Activated naive CD4-positive, alpha-beta T cell treated with anti-CD3 and anti-CD28 coated beads, Interleukin-2, amount 50 U/mL, for 24 hours (primary cell): ENCODE results near the gene ACOT7.

ENCODE experiments used
- H3K27ac Mint-ChIP-seq: one replicate; pipeline ENCODE4 v1.8.0; 2021; ENCODE audit warnings: mild to moderate bottlenecking, mixed read lengths
- H3K27me3 Mint-ChIP-seq: one replicate; pipeline ENCODE4 v1.8.0; 2021; ENCODE audit warnings: mixed read lengths
- H3K36me3 Mint-ChIP-seq: one replicate; pipeline ENCODE4 v1.8.0; 2021; ENCODE audit warnings: mixed read lengths
- H3K4me1 Mint-ChIP-seq: one replicate; pipeline ENCODE4 v1.8.0; 2021; ENCODE audit warnings: mixed read lengths
- H3K4me3 Mint-ChIP-seq: one replicate; pipeline ENCODE4 v1.8.0; 2021; ENCODE audit warnings: mild to moderate bottlenecking, mixed read lengths
- H3K9me3 Mint-ChIP-seq: one replicate; pipeline ENCODE4 v1.8.0; 2021; ENCODE audit warnings: mixed read lengths

Gene ACOT7

DNA sequence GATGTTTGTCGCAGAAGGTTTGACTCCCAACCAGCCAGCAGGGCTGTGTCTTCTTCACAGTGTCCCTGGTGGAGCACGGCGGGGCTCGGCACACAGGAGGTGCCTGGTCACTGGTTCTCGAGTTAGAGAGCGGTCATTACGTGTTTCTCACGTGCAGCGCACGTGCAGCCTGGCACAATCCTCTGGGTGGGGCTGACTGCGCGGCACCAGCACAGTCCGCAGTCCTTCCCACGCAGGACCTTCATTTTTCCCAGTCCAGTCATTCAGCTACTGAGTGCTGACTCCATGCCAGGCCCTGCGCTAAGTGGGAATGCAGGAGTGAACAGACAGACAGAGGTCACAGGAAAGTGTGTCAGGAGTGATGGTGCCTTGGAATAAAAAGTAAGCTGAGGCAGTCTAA, 86.5 kb downstream of the ACOT7 start:
- no peak overlapping the region for H3K27ac Mint-ChIP-seq
- H3K4me3 Mint-ChIP-seq, result no peak overlapping the region
- H3K9me3 Mint-ChIP-seq, result no peaks in the 10 kb centered on the region
- no peaks in the 10 kb centered on the region for H3K36me3 Mint-ChIP-seq
- no peaks in the 10 kb centered on the region for H3K4me1 Mint-ChIP-seq
- H3K27me3 Mint-ChIP-seq, result no peaks in the 10 kb centered on the region

- no peak overlapping the region for H3K4me3 Mint-ChIP-seq
- H3K9me3 Mint-ChIP-seq, result no peaks in the 10 kb centered on the region
- H3K36me3 Mint-ChIP-seq, result no peaks in the 10 kb centered on the region
- no peak overlapping the region for H3K27ac Mint-ChIP-seq
- no peaks in the 10 kb centered on the region for H3K4me1 Mint-ChIP-seq
- no peaks in the 10 kb centered on the region for H3K27me3 Mint-ChIP-seq
Measured at GRCh38 chr1:6303397-6304012, 90.1 kb downstream of the ACOT7 start.

DNA sequence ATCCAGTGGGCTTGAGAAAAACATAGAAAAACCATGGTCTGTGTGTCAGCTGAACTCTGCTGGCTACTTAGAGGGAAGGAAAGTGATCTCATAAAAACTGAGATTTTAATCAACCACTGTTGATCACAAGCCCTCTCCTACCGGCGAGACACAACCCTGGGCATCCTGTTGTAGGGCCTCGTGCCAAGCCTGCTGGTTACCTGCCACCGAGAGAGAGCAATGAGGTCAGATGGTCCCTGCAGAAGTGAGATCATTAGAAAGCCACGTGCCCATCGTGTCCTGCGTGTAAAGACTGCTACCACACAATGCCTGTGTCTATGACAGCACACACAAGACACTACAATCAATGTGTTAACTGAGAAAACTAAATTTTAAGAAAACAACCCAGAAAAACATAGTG, 91.0 kb downstream of the ACOT7 start:
- Mint-ChIP-seq H3K36me3 (no peaks in the 10 kb centered on the region), H3K27ac (no peak overlapping the region), H3K4me1 (no peaks in the 10 kb centered on the region), H3K4me3 (no peak overlapping the region), H3K9me3 (no peaks in the 10 kb centered on the region), H3K27me3 (no peaks in the 10 kb centered on the region)

GRCh38 chr1:6301526-6301925, 92.0 kb downstream of the ACOT7 start:
- Mint-ChIP-seq H3K27ac (no peak overlapping the region), H3K4me1 (no peaks in the 10 kb centered on the region), H3K36me3 (no peaks in the 10 kb centered on the region), H3K27me3 (no peaks in the 10 kb centered on the region), H3K9me3 (no peaks in the 10 kb centered on the region), H3K4me3 (no peak overlapping the region)

GRCh38 chr1:6300342-6301048, 93.1 kb downstream of the ACOT7 start:
- no peaks in the 10 kb centered on the region for H3K27me3 Mint-ChIP-seq
- H3K27ac Mint-ChIP-seq, result no peak overlapping the region
- no peaks in the 10 kb centered on the region for H3K36me3 Mint-ChIP-seq
- no peaks in the 10 kb centered on the region for H3K9me3 Mint-ChIP-seq
- H3K4me3 Mint-ChIP-seq, result no peak overlapping the region
- H3K4me1 Mint-ChIP-seq, result no peaks in the 10 kb centered on the region

- Mint-ChIP-seq H3K36me3 (no peaks in the 10 kb centered on the region), H3K27me3 (no peaks in the 10 kb centered on the region), H3K4me3 (no peak overlapping the region), H3K4me1 (no peaks in the 10 kb centered on the region), H3K27ac (peak overlapping the region; percentile 5), H3K9me3 (no peaks in the 10 kb centered on the region)
Measured at GRCh38 chr1:6299557-6300165, 93.9 kb downstream of the ACOT7 start.

DNA sequence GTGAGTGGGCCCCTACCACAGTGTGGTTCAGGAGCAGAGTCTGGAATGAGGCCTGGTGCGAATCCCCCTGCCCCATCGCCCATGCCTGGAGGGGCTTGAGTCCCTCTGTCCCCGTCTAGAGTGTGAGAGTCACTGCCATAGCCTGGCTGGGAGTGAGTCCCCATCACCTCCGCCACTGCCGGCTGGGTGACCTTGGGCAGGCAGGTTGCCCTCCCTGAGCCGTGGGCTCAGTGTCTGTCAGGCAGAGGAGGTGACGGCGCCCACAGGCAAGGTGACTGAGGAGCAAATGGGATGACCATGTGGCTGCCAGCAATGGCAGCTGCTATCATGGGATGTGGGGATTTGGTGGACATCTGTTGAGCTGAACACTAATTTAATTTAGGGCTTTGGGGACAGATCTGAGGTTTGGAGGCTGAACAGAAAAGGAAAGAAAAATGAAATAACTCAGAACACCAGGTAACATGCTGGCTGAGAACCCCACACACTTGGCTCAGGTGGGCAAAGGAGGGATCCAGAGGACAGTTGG, 94.6 kb downstream of the ACOT7 start:
- Mint-ChIP-seq H3K27ac (no peak overlapping the region), H3K27me3 (no peaks in the 10 kb centered on the region), H3K9me3 (no peaks in the 10 kb centered on the region), H3K36me3 (peaks cover 4% of the 10 kb centered on the region), H3K4me1 (no peaks in the 10 kb centered on the region), H3K4me3 (no peak overlapping the region)

- Mint-ChIP-seq H3K36me3 (peaks cover 5% of the 10 kb centered on the region), H3K4me3 (no peak overlapping the region), H3K27ac (no peak overlapping the region), H3K9me3 (no peaks in the 10 kb centered on the region), H3K27me3 (no peaks in the 10 kb centered on the region), H3K4me1 (no peaks in the 10 kb centered on the region)
Measured at GRCh38 chr1:6298530-6298929, 95.0 kb downstream of the ACOT7 start.

DNA sequence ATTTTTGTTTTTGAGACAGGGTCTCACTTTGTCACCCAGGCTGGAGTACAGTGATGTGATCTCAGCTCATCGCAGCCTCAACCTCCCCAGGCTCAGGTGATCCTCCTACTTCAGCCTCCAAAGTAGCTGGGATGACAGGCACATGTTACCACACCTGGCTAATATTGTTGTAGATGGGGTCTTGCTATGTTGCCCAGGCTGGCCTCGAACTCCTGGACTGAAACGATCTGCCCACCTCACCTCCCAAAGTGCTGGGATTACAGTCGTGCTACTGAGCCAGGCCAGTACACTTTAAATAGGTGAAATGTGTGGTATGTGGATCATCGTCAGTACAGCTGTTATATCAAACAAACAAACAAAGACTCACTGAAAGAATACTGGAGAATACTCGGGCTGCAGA, 97.7 kb downstream of the ACOT7 start:
- no peak overlapping the region for H3K4me3 Mint-ChIP-seq
- no peak overlapping the region for H3K27ac Mint-ChIP-seq
- no peaks in the 10 kb centered on the region for H3K27me3 Mint-ChIP-seq
- no peaks in the 10 kb centered on the region for H3K4me1 Mint-ChIP-seq
- H3K36me3 Mint-ChIP-seq, result peaks cover 5% of the 10 kb centered on the region
- no peaks in the 10 kb centered on the region for H3K9me3 Mint-ChIP-seq

DNA sequence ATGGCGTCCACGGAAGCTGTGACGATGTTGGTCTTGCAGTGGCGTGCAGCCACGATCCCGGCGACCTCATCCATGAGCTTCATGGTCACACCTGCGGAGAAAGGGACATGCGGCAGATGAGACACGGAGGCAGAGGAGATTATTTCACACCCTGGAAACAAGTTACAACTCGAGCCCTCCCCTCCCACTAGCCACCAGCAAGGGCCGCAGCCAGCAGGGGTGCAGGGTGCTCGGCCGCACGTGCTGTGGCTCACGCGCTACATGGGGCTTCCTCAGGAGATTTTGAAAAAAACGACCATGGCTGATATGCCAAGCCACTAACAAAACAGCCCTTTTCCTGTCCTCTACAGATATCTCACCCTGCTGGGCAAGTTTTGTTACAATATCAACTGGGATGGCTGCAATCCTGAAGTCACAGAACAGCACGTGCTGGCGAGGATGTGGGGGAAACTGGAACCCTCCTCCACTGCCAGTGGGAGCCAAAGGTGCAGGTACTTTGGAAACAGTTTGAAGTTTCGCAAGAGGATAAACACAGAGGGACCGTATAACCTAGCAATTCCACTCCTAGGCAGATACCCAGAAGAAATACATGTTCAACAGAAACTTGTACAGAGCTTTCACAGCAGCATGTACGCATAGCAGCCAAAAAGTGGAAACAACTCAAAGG, 98.5 kb downstream of the ACOT7 start:
- H3K4me1 Mint-ChIP-seq, result no peaks in the 10 kb centered on the region
- no peak overlapping the region for H3K4me3 Mint-ChIP-seq
- H3K27me3 Mint-ChIP-seq, result no peaks in the 10 kb centered on the region
- H3K27ac Mint-ChIP-seq, result no peak overlapping the region
- H3K36me3 Mint-ChIP-seq, result peaks cover 5% of the 10 kb centered on the region
- H3K9me3 Mint-ChIP-seq, result no peaks in the 10 kb centered on the region

DNA sequence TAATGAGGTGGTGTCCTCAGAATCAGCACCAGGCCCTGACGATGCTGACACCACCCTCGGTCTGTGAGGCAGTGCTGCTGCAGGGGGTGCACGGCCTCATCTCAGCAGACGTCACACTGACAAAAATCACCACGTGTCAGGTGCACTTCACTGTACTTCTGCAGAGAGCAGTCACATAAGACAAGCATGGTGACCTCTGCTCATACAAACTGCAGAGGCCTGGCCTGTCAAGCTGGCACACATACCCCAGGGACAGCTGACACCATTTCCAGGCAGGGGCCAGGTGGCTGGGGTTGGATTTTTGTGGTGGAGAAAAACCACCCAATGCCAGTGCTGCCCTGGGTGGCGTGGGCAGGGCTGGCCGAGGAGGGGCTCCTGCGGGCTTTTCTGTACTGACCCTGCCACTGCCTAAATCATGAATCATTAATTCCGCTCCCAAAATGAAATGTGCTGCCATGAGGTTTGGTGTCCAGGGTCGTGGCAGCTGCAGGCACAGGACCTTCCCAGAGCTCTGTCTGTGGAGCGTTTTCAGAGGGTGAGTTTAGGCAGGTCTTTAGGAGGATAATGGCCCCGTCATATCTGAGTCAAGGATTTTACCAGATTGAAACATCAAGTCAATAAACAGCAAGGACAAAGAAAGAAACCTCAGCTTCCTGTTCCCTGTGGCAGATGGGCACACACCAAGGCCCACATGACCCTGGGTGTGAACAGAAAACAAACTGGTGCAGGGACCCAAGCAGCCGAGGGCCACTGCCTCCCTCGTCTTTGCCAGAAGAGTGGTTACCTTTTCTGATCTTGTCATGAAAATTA, 99.3 kb downstream of the ACOT7 start:
- H3K27ac Mint-ChIP-seq, result no peak overlapping the region
- H3K4me3 Mint-ChIP-seq, result no peak overlapping the region
- H3K4me1 Mint-ChIP-seq, result no peaks in the 10 kb centered on the region
- peaks cover 5% of the 10 kb centered on the region for H3K36me3 Mint-ChIP-seq
- H3K9me3 Mint-ChIP-seq, result no peaks in the 10 kb centered on the region
- H3K27me3 Mint-ChIP-seq, result no peaks in the 10 kb centered on the region

DNA sequence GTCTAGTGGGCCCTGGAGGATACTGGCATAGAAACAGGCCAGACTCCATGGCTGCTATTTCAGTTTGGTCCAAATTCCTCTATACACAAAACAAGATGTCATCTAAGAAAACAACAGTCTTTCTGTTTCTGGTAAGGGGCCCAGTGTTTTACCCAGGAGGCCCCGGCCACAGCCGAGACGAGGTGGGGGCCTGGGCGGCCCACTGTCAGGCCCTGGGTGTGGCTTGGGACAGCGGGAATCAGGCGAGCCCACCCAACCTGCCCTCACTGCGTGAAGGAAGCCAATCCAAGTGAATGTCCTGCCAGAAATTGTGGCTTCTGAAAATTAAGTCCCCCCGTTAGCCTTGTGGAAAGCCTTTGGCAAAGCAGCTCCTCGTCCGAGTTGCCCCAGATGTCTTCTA, 101.5 kb downstream of the ACOT7 start:
- Mint-ChIP-seq H3K4me3 (no peak overlapping the region), H3K9me3 (no peaks in the 10 kb centered on the region), H3K27me3 (no peaks in the 10 kb centered on the region), H3K4me1 (no peaks in the 10 kb centered on the region), H3K36me3 (peaks cover 5% of the 10 kb centered on the region), H3K27ac (no peak overlapping the region)

GRCh38 chr1:6288665-6289064, 104.9 kb downstream of the ACOT7 start:
- H3K27ac Mint-ChIP-seq, result no peak overlapping the region
- no peaks in the 10 kb centered on the region for H3K9me3 Mint-ChIP-seq
- H3K27me3 Mint-ChIP-seq, result no peaks in the 10 kb centered on the region
- H3K4me1 Mint-ChIP-seq, result no peaks in the 10 kb centered on the region
- H3K36me3 Mint-ChIP-seq, result no peaks in the 10 kb centered on the region
- H3K4me3 Mint-ChIP-seq, result no peak overlapping the region

DNA sequence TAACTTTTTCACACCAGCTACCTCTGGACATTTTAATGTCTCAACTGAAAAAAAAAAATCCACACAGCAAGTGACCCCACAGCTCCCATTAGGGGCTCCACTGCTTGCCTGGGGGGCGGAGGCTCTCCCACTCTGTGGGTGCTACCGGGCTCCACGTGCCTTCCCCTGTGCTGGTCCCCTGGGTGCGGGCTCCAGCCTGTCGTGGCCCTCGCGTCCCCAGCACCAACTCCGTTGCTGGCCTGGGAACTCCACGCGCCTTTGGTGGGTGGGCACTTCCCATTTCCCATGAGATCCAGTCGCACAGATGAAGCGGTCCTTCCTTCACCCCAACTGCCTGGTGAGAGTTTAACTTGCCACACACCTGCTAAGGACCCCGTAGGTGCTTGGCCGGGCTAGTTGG, 105.5 kb downstream of the ACOT7 start:
- H3K27ac Mint-ChIP-seq, result no peak overlapping the region
- H3K4me1 Mint-ChIP-seq, result no peaks in the 10 kb centered on the region
- no peak overlapping the region for H3K4me3 Mint-ChIP-seq
- H3K27me3 Mint-ChIP-seq, result no peaks in the 10 kb centered on the region
- H3K9me3 Mint-ChIP-seq, result no peaks in the 10 kb centered on the region
- no peaks in the 10 kb centered on the region for H3K36me3 Mint-ChIP-seq

- Mint-ChIP-seq H3K27me3 (no peaks in the 10 kb centered on the region), H3K4me3 (no peak overlapping the region), H3K4me1 (no peaks in the 10 kb centered on the region), H3K36me3 (no peaks in the 10 kb centered on the region), H3K27ac (no peak overlapping the region), H3K9me3 (no peaks in the 10 kb centered on the region)
Measured at GRCh38 chr1:6287431-6287886, 106.1 kb downstream of the ACOT7 start.
